ENCODE results near the gene MMRN2. TPM values are rescaled to one million over a fixed set of nuclear protein-coding genes. Genes with fewer than 3 reads are reported as not detected.
A peak's percentile ranks its signal among the peaks of the same experiment; 100 is the strongest.

Gene MMRN2
- total RNA-seq, 1 experiment from 2014 or later: not detected

- DNase-seq (ENCODE audit: low spot score): no peak
- Histone ChIP-seq H3K4me3 (ENCODE audit: low read depth, low read length, poor library complexity, severe bottlenecking) (no peak overlapping the region), H3K36me3 (ENCODE audit: insufficient read depth, low read length, poor library complexity, severe bottlenecking) (peaks cover 36% of the 10 kb centered on the region), H3K4me1 (ENCODE audit: insufficient read depth, low read length, poor library complexity, severe bottlenecking) (peaks cover 37% of the 10 kb centered on the region), H3K9me3 (ENCODE audit: low read depth, low read length, poor library complexity, severe bottlenecking) (no peaks in the 10 kb centered on the region), H3K27ac (ENCODE audit: low read depth, low read length, poor library complexity, severe bottlenecking) (peak overlapping the region; percentile 43), H3K27me3 (replicated peaks; ENCODE audit: insufficient read depth, low read depth, low read length, poor library complexity) (no peaks in the 10 kb centered on the region)
- TF ChIP-seq CTCF (conservative IDR thresholded peaks at IDR 0.05; ENCODE audit: low read depth, low read length) (no peak), EZH2 (IDR thresholded peaks at IDR 0.05; ENCODE audit: borderline replicate concordance, low read depth, low read length, poor library complexity, severe bottlenecking) (no peak)
- BruUV-seq (replicated peaks): no TSS peak
- CTCF ChIA-PET: no interaction called here
- POLR2A ChIA-PET (ENCODE audit: low non-redundant PET): no interaction called here
- intact Hi-C loops (cut with micrococcal nuclease; ENCODE audit: unreplicated experiment): loop anchor here (5.0 kb wide), 1 partner anchor 133 kb away; the partner anchor contains the start of gene BMPR1A
Measured at GRCh38 chr10:86889997-86890396, 67.4 kb downstream of the MMRN2 start.

GRCh38 chr10:86888585-86889381, 68.6 kb downstream of the MMRN2 start:
- POLR2A ChIA-PET (ENCODE audit: low non-redundant PET): interaction anchor here (0.7 kb wide), 1 partner anchor 575 kb away, joined by 3 read pairs; no protein-coding TSS in a partner anchor
- H3K36me3 ChIP-seq (ENCODE audit: insufficient read depth, low read length, poor library complexity, severe bottlenecking): peaks cover 36% of the 10 kb centered on the region
- no peaks in the 10 kb centered on the region for H3K27me3 ChIP-seq (replicated peaks; ENCODE audit: insufficient read depth, low read depth, low read length, poor library complexity)
- no peak for TF ChIP-seq EZH2 (IDR thresholded peaks at IDR 0.05; ENCODE audit: borderline replicate concordance, low read depth, low read length, poor library complexity, severe bottlenecking)
- TF ChIP-seq CTCF (conservative IDR thresholded peaks at IDR 0.05; ENCODE audit: low read depth, low read length): no peak
- H3K27ac ChIP-seq (ENCODE audit: low read depth, low read length, poor library complexity, severe bottlenecking): peak overlapping the region; percentile 43
- CTCF ChIA-PET: no interaction called here
- peak; percentile 94 for DNase-seq (ENCODE audit: low spot score)
- H3K4me3 ChIP-seq (ENCODE audit: low read depth, low read length, poor library complexity, severe bottlenecking): no peak overlapping the region
- peaks cover 40% of the 10 kb centered on the region for H3K4me1 ChIP-seq (ENCODE audit: insufficient read depth, low read length, poor library complexity, severe bottlenecking)
- intact Hi-C loops (cut with micrococcal nuclease; ENCODE audit: unreplicated experiment): loop anchor here (5.0 kb wide), 1 partner anchor 131 kb away; the partner anchor contains the start of gene BMPR1A
- BruUV-seq (replicated peaks): no TSS peak
- H3K9me3 ChIP-seq (ENCODE audit: low read depth, low read length, poor library complexity, severe bottlenecking): no peaks in the 10 kb centered on the region

Other genes starting within 250 kb of the MMRN2 start
- 112 and 136 TPM in 2 replicates for gene BMPR1A, start 201.0 kb downstream of the MMRN2 start, total RNA-seq (2021)
- gene SNCG, start 984 bp upstream of the MMRN2 start, total RNA-seq (2021): not detected in 2 replicates
- gene ADIRF, start 10.9 kb upstream of the MMRN2 start, total RNA-seq (2021): not detected in 2 replicates
- not detected in 2 replicates for gene FAM25A, start 62.7 kb upstream of the MMRN2 start, total RNA-seq (2021)
- 140 and 142 TPM in 2 replicates for gene GLUD1, start 137.2 kb upstream of the MMRN2 start, total RNA-seq (2021)
- 33.2 and 36.7 TPM in 2 replicates for gene SHLD2, start 137.6 kb upstream of the MMRN2 start, total RNA-seq (2021)